HG02678 (cell line): ENCODE data around the gene PANK4.

Source experiments
- ATAC-seq: cut with Tn5 transposase; IDR thresholded peaks from one replicate; pipeline ENCODE4 v1.9.1; 2021; ENCODE audit warnings: mild to moderate bottlenecking, moderate library complexity; ENCODE audit not compliant: unreplicated experiment

The PANK4 gene

DNA sequence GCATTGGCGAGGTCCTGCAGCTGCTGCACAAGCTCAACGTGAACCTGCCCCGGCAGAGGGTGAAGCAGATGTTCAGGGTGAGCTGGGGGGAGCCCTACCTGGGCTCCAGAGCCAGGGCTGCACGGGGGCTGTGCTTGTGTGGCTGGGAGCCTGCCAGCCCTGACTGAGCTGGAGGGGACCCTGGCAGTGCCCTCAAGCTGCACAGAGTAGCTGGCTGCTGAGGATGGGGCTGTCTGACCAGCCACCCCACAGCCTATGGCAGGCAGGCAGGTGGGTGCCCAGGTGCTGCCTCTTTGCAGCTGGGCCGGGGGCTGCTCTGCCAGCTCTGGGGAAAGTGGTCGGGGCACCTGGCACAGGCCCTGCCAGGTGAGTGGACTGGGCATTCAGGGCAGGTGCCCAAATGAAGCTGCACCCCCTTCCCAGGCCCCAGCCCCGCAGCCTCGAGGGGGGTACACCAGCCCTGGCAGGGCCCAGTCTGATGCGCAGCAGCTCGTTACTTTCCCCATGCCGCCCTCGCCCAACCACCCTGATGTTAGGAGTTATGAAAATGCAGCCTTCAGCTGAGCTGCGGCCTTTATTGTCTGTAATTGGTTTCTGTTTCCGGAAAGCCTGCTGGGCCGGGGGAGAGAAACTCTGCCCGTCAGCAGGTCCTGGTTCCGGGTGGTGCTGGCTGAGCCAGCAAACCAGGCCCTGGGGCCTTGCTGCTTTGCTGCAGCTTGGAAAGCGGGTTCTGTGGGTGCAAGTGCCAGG is 46.0 kb downstream of the PANK4 start:
- ATAC-seq = no peak

DNA sequence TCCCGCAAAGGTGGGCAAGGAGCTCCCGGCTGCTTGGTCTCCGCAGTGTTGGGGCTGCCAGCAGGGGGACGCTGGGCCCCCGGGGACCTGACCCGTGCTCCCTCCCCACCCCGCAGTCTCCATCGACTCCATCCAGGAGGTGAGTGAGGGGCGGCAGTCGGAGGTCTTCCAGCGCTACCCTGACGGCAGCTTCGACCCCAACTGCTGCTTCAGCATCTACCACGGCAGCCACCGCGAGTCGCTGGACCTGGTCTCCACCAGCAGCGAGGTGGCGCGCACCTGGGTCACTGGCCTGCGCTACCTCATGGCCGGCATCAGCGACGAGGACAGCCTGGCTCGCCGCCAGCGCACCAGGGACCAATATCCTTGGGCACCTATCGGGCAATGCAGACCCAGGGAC is 46.8 kb downstream of the PANK4 start:
- no peak for ATAC-seq

DNA sequence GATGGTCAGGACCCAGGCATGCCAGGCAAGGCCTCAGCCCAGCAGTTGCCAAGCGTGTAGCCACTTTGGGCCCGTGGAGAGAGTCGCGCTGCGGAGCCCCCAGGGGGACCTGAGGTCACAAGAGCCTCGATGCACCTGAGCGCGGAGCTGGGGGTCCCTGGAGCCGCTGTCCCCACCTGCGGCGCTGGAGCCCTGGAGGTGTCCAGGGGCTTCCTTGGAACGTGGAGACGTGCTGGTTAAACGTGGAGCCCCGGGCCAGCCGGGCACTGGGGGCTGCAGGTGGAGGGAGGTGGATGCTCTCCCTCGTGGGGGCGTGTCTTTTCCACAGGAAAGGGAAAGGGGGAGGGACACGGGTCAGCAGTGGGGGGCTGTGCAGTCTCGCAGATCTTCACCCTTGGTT is 47.2 kb downstream of the PANK4 start:
- no peak for ATAC-seq

DNA sequence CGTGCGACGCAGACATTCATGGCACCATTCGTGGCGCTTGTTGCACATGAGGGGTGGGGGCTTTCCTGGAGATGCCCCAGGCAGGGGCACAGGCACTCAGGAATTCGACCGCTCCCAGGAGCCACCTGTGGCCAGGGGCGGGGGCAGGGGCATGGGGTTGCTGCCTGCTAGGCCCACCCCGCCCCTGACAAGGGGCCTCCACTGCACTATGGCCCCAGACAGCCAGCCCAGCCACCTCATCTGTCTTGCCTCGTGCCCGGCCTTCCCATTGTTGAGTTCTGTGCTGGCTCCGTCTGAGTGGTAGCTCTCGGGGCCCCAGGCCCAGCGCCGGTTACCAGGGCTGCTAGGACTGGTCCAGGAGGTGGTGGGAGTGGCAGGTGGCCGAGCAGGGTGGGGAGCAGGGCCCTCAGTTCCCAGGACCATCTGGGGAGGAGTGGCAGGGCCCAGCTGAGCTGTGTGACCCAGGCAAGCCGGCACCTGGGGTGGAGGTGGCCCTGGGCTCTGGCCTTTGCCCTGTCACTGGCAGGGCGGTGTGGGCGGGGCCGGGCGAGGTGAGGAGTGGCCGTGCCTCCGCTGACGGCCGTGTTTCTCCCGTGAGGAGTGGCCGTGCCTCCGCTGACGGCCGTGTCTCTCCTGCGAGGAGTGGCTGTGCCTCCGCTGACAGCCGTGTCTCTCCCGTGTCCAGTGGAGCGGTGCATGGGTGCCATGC is 48.5 kb downstream of the PANK4 start:
- no peak for ATAC-seq

DNA sequence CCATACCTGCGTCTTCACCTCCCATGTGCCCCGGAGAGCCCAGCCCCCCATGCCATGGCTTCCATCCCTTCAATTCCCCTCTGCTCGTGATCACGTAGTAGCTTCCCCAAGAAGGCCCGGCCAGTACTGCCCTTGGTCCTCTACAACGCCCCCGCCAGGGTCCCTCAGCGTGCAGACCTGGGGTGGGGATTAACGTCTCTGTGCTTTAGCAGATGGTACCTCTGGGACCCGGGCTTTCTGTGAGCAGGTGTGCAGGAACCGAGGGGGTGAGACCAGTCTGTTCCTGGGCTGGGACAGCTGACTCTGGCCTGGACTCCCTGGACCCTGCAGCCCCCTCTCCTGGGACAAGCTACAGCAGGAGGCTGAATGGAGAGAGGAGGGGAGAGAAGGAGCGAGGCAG is 49.1 kb downstream of the PANK4 start:
- no peak for ATAC-seq

DNA sequence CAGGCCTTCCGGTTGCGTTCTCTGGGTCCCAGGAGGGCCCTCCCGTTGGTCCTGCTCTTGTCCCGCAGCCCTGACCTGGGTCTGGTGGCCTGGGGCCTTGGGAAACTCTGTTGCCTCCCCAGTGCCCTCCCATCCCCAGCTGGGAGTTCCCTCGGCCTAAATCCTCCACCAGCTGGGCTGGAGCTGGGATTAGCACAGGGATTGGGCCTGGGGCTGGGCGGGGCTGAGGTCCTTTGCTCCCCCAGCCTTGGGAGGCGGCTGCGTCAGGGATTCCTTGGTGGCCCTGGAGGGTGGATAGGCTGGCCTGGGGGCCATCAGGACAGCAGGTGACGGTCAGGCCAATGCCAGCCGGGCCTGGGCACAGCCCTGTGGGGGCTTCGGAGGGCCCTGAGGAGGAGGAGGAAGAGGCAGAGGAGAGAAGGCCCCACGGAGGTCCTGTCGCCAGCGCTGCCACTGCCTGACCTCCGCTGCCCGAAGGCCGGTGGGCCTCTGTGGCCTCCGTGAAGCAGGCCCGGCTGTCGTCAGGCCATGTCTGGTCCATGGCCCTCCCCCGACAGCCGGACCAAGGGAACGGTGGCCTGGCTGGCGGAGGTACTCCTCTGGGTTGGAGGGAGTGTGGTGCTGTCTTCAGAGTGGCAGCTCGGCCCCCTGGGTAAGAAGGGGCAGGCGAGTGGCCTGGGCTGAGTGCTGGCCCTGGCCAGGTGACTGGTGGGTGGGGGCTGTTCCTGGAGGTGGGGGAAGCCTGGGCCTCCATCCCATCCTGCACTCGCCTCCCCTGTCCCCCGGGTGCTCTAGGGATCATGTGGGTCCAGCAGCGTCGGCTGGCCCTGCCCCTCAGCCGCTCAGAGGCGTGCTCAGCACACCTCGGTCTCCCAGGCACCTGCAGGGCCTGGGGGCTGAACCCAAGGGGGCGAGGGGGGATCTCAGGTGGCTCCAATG is 50.1 kb downstream of the PANK4 start, which contains the start of gene PLCH2:
Gene PLCH2 (plus strand): TSS at position 229 of the 939 bp plus-strand sequence. CDS start 300 bp downstream, at position 529.
- ATAC-seq = no peak

DNA sequence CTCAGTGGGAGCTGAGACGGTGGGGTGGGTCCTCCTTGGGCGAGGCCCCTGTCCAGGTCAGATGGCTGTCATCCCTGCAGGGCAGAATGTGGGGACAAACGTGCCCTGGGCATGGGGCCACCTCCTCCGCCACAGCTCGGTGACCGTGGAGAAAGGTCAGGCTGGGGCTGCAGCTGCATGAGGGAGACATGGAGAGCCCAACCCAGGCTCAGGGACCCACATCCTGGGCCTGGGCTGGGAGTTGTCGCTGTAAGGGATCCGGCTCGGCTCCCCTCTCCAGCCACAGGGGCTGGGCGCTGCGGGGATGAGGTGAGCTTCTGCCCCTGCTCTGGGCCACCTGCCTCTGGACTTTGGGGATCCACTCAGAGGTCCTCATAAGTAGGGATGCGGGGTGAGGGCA is 50.8 kb downstream of the PANK4 start:
- no peak for ATAC-seq

DNA sequence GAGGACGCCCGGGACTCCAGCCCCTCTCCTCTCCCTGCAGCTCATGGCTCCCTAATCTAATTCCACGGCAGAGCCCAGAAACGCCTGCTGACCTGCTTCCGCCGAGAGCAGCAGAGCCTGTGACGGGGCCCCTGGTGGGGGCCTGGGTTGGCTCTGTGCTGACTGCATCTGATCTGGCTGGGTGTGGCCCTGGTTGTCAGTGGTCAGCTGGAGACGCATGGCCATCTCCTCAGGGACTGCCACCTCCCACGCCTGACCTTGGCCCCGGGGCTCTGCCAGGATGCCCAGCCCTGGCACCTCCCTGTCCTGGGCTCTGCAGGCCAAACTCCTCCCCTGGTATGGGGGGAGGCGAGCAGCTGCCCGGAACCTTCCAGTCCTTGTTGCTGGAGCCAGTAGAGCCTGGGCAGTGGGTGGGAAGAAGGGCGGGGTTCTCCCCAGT is 51.4 kb downstream of the PANK4 start:
- no peak for ATAC-seq

DNA sequence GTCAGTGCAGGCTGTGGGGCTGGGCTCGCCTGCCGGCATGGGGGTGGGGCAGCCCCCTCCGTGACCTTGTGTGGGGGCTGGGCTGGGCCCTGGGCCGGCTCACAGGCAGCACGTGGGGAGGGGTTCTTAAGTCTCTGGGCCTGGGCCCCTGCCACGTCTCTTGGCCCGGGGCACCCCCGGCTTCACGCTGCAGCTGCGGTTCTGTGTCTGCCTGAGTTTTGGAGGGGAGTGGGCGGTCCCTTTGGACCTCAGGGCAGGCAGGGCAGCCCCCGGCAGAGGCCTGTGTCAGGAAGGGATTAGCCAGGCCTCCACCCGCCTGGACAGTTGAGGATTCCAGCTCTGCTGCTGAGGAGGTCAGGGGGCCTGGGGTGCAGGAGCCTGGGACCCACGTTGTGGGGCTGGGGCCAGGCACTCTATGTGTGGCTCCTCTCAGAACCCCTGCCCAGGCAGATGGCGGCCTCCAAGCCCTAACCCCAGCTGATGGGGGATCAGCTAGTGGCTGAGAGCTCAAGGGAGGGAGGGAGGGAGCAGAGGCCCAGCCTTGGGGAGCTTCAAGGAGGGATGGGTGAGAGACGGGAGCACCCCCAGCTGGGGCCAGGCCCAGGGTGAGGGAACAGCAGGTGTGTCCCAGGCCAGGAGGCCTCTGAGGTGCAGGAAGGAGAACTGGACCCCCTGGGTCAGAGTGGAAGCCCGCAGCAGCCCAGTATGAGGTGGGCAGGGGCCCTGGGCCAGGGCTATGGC is 52.1 kb downstream of the PANK4 start:
- no peak for ATAC-seq

DNA sequence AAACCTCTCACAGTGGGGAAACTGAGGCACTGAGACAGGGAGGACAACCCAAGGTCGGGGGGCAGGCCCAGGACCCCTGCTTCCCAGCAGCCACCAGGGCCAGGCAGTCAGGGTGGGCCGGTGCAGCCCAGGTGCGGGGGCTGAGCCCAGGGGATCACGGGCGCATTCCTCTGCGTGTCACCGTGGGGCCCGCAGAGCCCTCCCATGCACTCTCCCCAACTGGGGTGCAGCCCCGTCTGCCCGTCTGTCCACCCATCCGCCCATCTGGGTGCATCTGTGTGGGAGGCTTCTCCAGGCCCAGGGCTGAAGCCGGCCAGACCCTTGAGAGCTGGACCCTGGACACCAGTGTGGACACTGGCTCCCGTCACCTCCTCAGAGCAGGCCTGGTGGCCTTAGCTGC is 53.2 kb downstream of the PANK4 start:
- no peak for ATAC-seq

DNA sequence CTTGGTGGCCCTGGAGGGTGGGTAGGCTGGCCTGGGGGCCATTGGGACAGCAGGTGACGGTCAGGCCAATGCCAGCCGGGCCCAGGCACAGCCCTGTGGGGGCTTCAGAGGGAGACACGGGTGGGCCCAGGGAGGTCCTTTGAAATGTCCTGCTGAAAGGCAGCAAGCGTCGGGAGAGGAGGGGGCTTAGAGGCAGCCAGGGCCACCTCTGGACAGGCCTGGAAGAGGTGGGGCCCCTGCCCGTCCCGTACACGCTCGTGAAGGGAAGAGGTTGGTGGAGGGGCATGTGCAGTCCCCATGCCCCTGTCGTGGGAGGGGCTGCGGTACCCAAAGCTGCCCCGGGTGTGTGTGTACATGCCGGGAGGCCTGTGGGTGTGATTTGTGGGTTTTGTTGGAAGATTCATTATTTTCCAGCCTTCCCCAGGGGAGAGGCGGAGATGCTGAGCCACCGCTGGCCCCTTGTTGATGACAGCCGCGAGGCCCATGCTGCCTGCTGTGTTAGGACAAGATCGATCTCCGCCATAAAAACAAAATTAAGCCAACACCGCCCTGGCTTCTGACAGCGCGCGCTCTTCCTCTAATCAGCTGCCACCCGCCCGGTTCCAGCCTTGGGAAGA is 53.7 kb downstream of the PANK4 start:
- no peak for ATAC-seq

DNA sequence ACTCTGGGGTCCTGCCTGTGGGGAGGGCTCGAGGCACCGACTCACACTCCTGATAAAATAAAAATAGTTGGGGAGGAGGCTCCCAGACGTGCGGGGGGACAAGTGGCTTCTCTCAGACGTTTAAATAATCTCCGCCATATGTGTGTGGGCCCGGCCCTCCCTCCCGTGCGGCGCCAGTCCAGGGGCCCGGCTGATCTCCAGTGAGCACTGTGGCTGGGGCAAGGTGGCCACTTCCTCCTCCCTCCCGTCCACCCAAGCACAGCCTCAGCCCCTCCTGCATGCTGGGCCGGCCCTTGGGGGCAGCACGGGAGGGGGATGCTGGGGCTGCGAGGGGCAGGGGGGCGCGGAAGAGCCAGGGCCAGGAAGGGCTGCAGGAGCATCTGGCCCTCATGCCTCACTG is 54.3 kb downstream of the PANK4 start:
- ATAC-seq = no peak

DNA sequence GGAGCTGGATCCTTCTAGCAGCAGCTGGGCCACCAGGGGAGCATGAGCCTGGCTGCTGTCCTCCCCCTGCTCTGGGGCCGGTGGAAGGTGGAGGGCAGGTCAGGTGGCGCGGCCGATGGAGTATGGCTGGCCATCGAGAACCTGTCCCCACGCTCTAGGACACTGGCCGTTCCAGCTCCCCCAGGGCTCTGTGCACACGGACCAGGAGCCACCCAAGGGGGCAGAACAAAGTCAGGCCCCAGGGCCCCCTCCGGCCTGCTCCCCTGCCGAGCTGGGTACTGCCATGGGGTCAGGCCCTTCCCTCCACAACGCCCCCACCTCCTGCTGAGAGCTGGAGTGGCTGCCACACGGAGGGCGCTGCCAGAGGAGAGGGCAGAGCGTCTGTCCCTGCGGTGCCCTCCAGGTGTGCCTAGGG is 54.8 kb downstream of the PANK4 start:
- no peak for ATAC-seq

DNA sequence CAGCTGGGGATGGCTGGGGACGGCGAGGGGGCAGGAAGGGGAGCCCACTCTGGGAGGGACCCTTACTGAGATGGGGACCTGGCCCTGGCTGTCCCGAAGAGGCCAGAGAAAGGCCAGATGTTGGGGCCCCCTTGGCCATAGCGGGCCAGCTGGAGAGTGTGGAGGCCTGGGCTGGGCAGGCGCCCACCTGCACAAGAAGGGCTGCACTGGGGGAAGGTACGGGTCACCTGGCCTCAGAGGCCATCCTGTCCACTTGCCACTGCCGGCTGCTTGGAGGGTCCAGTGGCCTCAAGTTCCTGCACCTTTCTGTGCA is 55.3 kb downstream of the PANK4 start:
- ATAC-seq = no peak

DNA sequence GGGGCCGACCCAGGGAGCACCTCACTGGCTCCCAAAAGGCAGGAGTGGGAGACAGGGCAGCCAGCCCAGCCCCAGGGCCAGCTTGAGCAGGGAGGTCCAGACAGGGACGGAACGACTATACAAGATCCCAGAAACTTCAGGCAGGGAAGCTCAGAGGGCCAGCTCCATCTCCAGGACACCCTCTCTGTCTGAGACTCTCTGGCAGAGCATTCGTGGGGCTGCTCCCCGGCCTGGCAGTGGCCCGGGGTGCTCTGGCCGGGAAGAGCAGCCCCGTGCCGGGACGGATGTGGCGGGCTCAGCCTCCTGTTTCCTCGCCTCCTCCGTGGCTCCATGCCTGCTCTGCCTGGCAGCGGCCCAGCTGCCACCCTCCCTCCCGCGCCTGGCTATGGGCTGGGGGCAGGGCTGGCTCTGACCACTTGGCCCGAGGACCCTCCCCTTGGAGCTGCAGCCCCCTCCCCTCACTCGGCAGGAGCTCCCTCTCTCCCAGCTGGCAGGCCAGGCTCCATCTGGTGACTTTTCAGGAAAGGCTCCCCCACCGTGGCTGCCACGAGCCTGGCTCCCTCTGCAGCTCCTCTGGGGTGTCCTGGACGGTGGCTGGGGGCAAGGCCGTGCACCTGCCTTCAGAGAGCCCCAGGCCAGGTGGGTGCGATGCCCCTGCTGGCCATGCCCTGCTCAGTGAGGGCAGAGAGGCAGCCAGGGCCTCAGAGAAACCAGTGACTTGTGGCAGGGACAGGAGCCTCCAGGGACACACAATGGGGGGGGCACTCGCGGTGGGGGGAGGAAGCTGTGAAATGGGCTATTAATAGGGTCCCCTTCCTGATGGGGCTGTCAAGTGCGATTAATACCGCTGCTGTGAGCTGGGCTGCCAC is 55.9 kb downstream of the PANK4 start:
- ATAC-seq = no peak

DNA sequence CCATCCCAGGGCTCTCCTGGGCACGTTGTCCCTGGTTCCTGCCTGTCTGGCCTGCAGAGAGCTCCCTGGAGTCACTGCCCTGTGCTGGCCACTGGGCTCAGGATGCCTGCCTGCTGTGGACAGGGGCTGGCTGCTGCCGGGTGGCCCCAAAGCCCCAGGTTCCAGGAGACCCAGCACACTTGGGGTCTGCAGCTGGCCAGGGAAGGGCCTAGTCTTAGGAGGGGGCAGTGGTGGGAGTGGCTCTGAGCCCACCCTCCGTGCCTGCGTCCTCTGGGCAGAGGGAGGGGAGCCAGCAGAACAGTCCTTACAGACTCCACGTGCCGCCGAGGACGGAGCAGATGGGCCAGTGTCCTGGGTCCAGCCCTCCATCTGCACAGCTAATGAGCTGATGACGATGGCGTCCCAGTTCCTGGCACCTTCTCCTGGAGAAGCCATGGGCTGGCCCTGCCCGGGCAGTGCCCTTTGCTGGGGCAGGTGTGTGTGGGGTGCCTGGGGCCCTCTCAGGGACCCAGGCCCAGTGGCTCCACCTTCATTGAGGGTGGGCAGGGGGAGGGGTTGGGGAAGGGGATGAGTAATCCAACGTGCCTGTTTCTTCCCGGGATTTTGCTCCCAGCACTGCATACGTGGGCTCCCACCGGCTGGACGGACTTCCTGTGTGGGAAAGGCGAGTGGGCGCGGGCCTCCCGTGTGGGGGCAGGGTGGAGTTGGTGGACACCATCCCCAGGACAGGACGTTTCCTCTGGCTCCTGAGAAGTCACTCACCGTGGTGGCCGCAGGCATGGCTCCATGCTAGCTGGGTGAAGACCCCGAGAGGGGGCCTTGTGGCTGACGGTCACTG is 57.1 kb downstream of the PANK4 start:
- ATAC-seq = no peak

DNA sequence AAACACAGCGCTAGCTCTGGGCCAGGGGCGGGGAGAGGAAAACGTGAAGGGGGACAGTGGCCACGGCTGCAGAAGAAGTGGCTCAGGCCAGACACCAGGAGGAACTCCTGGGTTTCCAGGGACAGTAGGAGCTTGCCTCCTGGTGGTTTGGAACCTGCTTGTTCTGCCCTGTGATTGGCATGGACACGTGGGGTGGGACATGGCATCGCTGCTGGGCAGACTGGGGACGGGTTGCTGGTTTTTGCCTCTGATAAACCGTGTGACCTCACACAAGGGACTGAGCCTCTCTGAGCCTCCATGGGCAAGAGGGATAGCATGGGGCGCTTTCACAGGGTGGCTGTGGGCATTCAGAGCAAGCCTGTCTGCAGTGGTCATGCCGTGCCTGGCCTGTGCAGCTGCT is 57.9 kb downstream of the PANK4 start:
- no peak for ATAC-seq

DNA sequence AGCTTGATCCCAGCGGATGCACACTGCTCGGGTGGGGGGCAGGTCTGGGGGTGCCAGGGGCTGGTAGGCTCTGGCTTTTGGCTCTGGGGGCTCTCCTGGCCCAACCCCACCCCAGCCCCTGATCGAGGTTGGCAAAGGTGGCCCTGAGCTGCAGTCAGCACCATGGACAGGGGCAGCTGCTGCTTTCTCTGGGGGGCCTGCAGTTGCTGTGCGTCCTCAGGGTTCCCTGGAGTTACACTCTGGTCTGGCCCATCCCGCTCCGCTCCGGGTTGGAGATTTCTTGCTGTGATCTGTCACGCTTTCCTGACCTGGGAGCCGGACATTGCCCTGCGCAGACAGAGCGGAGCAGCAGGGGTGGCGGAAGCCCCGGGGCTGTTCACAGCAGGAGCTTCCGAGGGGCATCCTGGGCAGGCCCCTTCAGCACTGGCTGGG is 58.3 kb downstream of the PANK4 start:
- no peak for ATAC-seq
